Urothelium cell line (cell line): ENCODE results near the gene GLS2.
"Not testable (repeated sequence)": the region's sequence is repeated elsewhere in the genome, so short reads cannot be mapped to it uniquely, and the experiment has no call there.

Source experiments
- DNase-seq: peaks from one replicate; pipeline ENCODE4 v3.0.0; 2011; ENCODE audit warnings: low spot score, mixed read lengths
- FAIRE-seq: peaks from 2 replicates; lab custom pipeline; 2011; peaks lifted over from hg19 to GRCh38; lab: Jason Lieb, UNC

GLS2 gene

GRCh38 chr12:56493409-56494105 lies 5.6 kb upstream of the GLS2 start:
- not testable (repeated sequence) for FAIRE-seq, DNase-seq

GRCh38 chr12:56490360-56490759 lies 2.4 kb upstream of the GLS2 start:
- no peak for DNase-seq
- FAIRE-seq = no peak

- no peak for DNase-seq
- FAIRE-seq = no peak
These were observed 417 bp downstream of the GLS2 start for GRCh38 chr12:56487448-56488040.

- DNase-seq (no peak), FAIRE-seq (no peak)
These were observed 1.3 kb downstream of the GLS2 start for GRCh38 chr12:56486694-56487093.

GRCh38 chr12:56484566-56484965 lies 3.4 kb downstream of the GLS2 start:
- DNase-seq = no peak
- FAIRE-seq = no peak

- FAIRE-seq (no peak), DNase-seq (no peak)
These were observed 8.3 kb downstream of the GLS2 start for GRCh38 chr12:56479625-56480024.

GRCh38 chr12:56477521-56478225 lies 10.3 kb downstream of the GLS2 start:
- no peak for FAIRE-seq
- DNase-seq = no peak

- no peak for FAIRE-seq
- no peak for DNase-seq
These were observed 11.0 kb downstream of the GLS2 start for GRCh38 chr12:56476972-56477432.

- DNase-seq (no peak), FAIRE-seq (no peak)
These were observed 11.8 kb downstream of the GLS2 start for GRCh38 chr12:56476143-56476542.

GRCh38 chr12:56474389-56474788 lies 13.6 kb downstream of the GLS2 start:
- DNase-seq (no peak), FAIRE-seq (no peak)

GRCh38 chr12:56469007-56469930 lies 18.7 kb downstream of the GLS2 start:
- peak; percentile 31 for DNase-seq
- FAIRE-seq = no peak

GRCh38 chr12:56468216-56469006 lies 19.6 kb downstream of the GLS2 start, which contains the start of gene SPRYD4:
Gene SPRYD4, plus strand, starts transcription at chr12:56468578. Its CDS starts 14 bp downstream, at chr12:56468592.
- peak; percentile 96 for DNase-seq

GRCh38 chr12:56462565-56462964 lies 25.4 kb downstream of the GLS2 start:
- no peak for FAIRE-seq
- no peak for DNase-seq

More at GRCh38 chr12:56468216-56469006, 19.6 kb downstream of the GLS2 start, which contains the start of gene SPRYD4:
- FAIRE-seq = no peak

GRCh38 chr12:56461235-56462159 lies 26.5 kb downstream of the GLS2 start:
- FAIRE-seq (no peak), DNase-seq (peak; percentile 27)

- FAIRE-seq = no peak
- no peak for DNase-seq
These were observed 30.1 kb downstream of the GLS2 start for GRCh38 chr12:56457817-56458216.

GRCh38 chr12:56454557-56454956 lies 33.4 kb downstream of the GLS2 start, which contains the start of gene MIP:
Gene MIP, minus strand, starts transcription at chr12:56454657. Its CDS starts 44 bp downstream, at chr12:56454613.
- DNase-seq = no peak
- no peak for FAIRE-seq

- FAIRE-seq (no peak), DNase-seq (no peak)
These were observed 36.8 kb downstream of the GLS2 start for GRCh38 chr12:56451147-56451546.

GRCh38 chr12:56450241-56450640 lies 37.7 kb downstream of the GLS2 start:
- FAIRE-seq (no peak), DNase-seq (no peak)

- no peak for FAIRE-seq
- no peak for DNase-seq
These were observed 38.4 kb downstream of the GLS2 start for GRCh38 chr12:56449622-56449984.
